Measurements from ENCODE around the gene SELE.
"Not testable (repeated sequence)": the region's sequence is repeated elsewhere in the genome, so short reads cannot be mapped to it uniquely, and the experiment has no call there.

Gene SELE

GRCh38 chr1:169683661-169684060, 50.2 kb downstream of the SELE start:
- in situ Hi-C loops (cut with MboI; ENCODE audit: low sequenced_read_pairs), result no loop called here

- in situ Hi-C loops (cut with MboI; ENCODE audit: low sequenced_read_pairs), result not testable (repeated sequence)
Observed at GRCh38 chr1:169683168-169683567, 50.7 kb downstream of the SELE start.

- in situ Hi-C loops (cut with MboI; ENCODE audit: low sequenced_read_pairs), result no loop called here
Observed at GRCh38 chr1:169682071-169682470, 51.8 kb downstream of the SELE start.

GRCh38 chr1:169681140-169681539, 52.7 kb downstream of the SELE start:
- in situ Hi-C loops (cut with MboI; ENCODE audit: low sequenced_read_pairs), result no loop called here

- in situ Hi-C loops (cut with MboI; ENCODE audit: low sequenced_read_pairs), result no loop called here
Observed at GRCh38 chr1:169680377-169681019, 53.4 kb downstream of the SELE start.

- in situ Hi-C loops (cut with MboI; ENCODE audit: low sequenced_read_pairs), result no loop called here
Observed at GRCh38 chr1:169679692-169680091, 54.2 kb downstream of the SELE start.

- in situ Hi-C loops (cut with MboI; ENCODE audit: low sequenced_read_pairs), result no loop called here
Observed at GRCh38 chr1:169676001-169676400, 57.9 kb downstream of the SELE start.

All from hTERT RPE-1 (cell line).